SH-SY5Y (cell line): ENCODE data around the gene ZNF710.

ENCODE experiments used
- GATA2 ChIP-seq: IDR thresholded peaks from 2 replicates; pipeline ENCODE4 v1.6.1; 2011; ENCODE audit warnings: mild to moderate bottlenecking, low read depth, low read length
- GATA3 ChIP-seq: IDR thresholded peaks from 2 replicates; pipeline ENCODE4 v1.6.1; 2011; ENCODE audit warnings: low read depth, mild to moderate bottlenecking, low read length, moderate library complexity

DNA sequence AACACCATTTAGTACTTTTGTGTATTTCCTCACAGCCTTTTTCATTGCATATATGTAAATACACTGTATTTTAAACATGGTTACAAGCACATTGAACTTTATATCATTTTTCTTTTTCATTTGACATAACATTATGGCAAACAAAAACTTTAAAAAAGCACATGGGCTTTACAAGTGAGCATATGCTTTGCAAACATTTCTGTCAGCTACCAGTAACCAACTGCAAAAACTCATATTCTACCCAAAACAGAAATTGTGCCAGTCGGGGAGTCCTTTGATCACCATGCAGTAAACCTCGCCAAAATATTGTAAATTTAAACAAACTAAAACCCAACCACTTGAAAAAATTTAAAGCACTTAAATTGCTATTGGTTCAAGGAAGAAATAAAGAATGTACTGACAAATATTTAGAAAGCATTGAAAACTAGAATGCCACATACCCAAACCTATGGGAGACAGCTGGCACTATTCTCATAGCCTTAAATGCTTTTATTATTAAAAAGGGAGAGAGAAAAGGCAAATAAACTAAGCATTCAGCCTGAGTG, 24.4 kb downstream of the ZNF710 start:
- TF ChIP-seq GATA2 (no peak), GATA3 (no peak)
